H1 (cell line): ENCODE data around the gene PTPRE. TPM values are rescaled to one million over a fixed set of nuclear protein-coding genes. Genes with fewer than 3 reads are reported as not detected.
A peak's percentile ranks its signal among the peaks of the same experiment; 100 is the strongest.

Source experiments
- CTCF ChIA-PET: fragments of 300-600 bp; sonication (Branson Sonifier 250); formaldehyde crosslinking; loops from one replicate; lab custom pipeline; 2021; ENCODE audit not compliant: partially characterized antibody; lab: Charles Lee
- POLR2A ChIA-PET: fragments of 300-600 bp; sonication (Branson Sonifier 250); formaldehyde crosslinking; loops from one replicate; lab custom pipeline; 2021; ENCODE audit warnings: inconsistent platforms; ENCODE audit not compliant: partially characterized antibody; lab: Charles Lee
- DNase-seq, 2 experiments: peaks; one replicate each; pipeline versions ENCODE4 v3.0.0 to v3.0.0-alpha.2; 2010 to 2022; ENCODE audit warnings: low spot score in 2 of 2, low read depth in 1 of 2, mixed read lengths in 1 of 2
- FAIRE-seq: peaks from 2 replicates; lab custom pipeline; 2011; peaks lifted over from hg19 to GRCh38; lab: Jason Lieb, UNC
- H2AFZ ChIP-seq: 2 replicates; pipeline ENCODE4 v1.8.1; 2012; ENCODE audit warnings: low read length, inconsistent platforms
- H2AK5ac ChIP-seq: 2 replicates; pipeline ENCODE4 v1.6.1; 2013; ENCODE audit warnings: low read depth, low read length
- H2BK120ac ChIP-seq: replicated peaks from 2 replicates; pipeline ENCODE3; 2013; ENCODE audit warnings: low read depth, low read length, inconsistent platforms
- H2BK12ac ChIP-seq: 2 replicates; pipeline ENCODE4 v1.6.1; 2013; ENCODE audit warnings: low read depth, low read length
- H2BK15ac ChIP-seq: 2 replicates; pipeline ENCODE4 v1.6.1; 2013; ENCODE audit warnings: low read length
- H2BK20ac ChIP-seq: 2 replicates; pipeline ENCODE4 v1.6.1; 2013; ENCODE audit warnings: low read length
- H2BK5ac ChIP-seq: 2 replicates; pipeline ENCODE4 v1.6.1; 2013; ENCODE audit warnings: low read depth, low read length
- H3K14ac ChIP-seq: 2 replicates; pipeline ENCODE4 v1.6.1; 2013; ENCODE audit warnings: inconsistent platforms; ENCODE audit not compliant: insufficient read length
- H3K18ac ChIP-seq: 2 replicates; pipeline ENCODE4 v1.6.1; 2013; ENCODE audit warnings: low read length; ENCODE audit errors: extremely low read depth
- H3K23ac ChIP-seq: 2 replicates; pipeline ENCODE4 v1.6.1; 2013; ENCODE audit warnings: inconsistent platforms; ENCODE audit not compliant: insufficient read length
- H3K23me2 ChIP-seq: 2 replicates; pipeline ENCODE4 v1.6.1; 2013; ENCODE audit warnings: low read depth, low read length
- H3K27ac ChIP-seq: 2 replicates; pipeline ENCODE4 v1.6.1; 2011; ENCODE audit warnings: low read depth, low read length, inconsistent platforms
- H3K27me3 ChIP-seq, 4 experiments: replicated peaks in 1 of 4; 1 replicate in 1 of 4; 2 replicates in 3 of 4; pipeline versions ENCODE4 v1.6.1 to v1.8.1; 2011 to 2013; ENCODE audit warnings: low read length in 3 of 4, mild to moderate bottlenecking in 3 of 4, inconsistent platforms in 2 of 4, mixed read lengths in 2 of 4, moderate library complexity in 1 of 4; ENCODE audit not compliant: control insufficient read depth in 3 of 4, insufficient read depth in 3 of 4; ENCODE audit errors: extremely low read depth in 1 of 4
- H3K36me3 ChIP-seq, 4 experiments: 2 replicates each; pipeline versions ENCODE4 v1.6.1 to v1.8.1; 2011 to 2013; ENCODE audit warnings: mild to moderate bottlenecking in 4 of 4, low read length in 3 of 4, moderate library complexity in 2 of 4, control low read depth in 1 of 4, inconsistent platforms in 1 of 4; ENCODE audit not compliant: insufficient read depth in 4 of 4, control insufficient read depth in 2 of 4
- H3K4ac ChIP-seq: replicated peaks from 2 replicates; pipeline ENCODE3; 2013; ENCODE audit warnings: low read length, low read depth, mixed read lengths, inconsistent platforms; ENCODE audit not compliant: insufficient read length
- H3K4me1 ChIP-seq, 4 experiments: replicated peaks in 1 of 4; 1 replicate in 1 of 4; 2 replicates in 3 of 4; pipeline versions ENCODE4 v1.6.1 to v1.8.1; 2011 to 2013; ENCODE audit warnings: low read length in 3 of 4, inconsistent platforms in 2 of 4, mixed read lengths in 1 of 4; ENCODE audit not compliant: insufficient read depth in 4 of 4, control insufficient read depth in 3 of 4
- H3K4me2 ChIP-seq, 2 experiments: 2 replicates each; pipeline versions ENCODE4 v1.6.1 to v1.8.1; 2011 to 2013; ENCODE audit warnings: low read depth in 2 of 2, low read length in 2 of 2, control low read depth in 1 of 2, inconsistent platforms in 1 of 2, mild to moderate bottlenecking in 1 of 2; ENCODE audit not compliant: insufficient read depth in 1 of 2
- H3K4me3 ChIP-seq, 4 experiments: fragments of 200-600, 300-600 bp in 1 of 4; sonication (generic), shearing (Covaris generic), sonication (Bioruptor Twin) in 1 of 4; 2 replicates each; pipeline versions ENCODE4 v1.5.1 to v1.8.1; 2011 to 2016; ENCODE audit warnings: low read length in 4 of 4, low read depth in 3 of 4, control low read depth in 2 of 4, inconsistent platforms in 2 of 4, mild to moderate bottlenecking in 2 of 4, mixed read lengths in 1 of 4, moderate library complexity in 1 of 4; ENCODE audit not compliant: insufficient read depth in 2 of 4; ENCODE audit errors: extremely low read depth in 1 of 4
- H3K56ac ChIP-seq: replicated peaks from 2 replicates; pipeline ENCODE3; 2013; ENCODE audit warnings: low read depth, mild to moderate bottlenecking, mixed read lengths, low read length, inconsistent platforms; ENCODE audit not compliant: insufficient read length
- H3K79me1 ChIP-seq: 2 replicates; pipeline ENCODE4 v1.6.1; 2013; ENCODE audit warnings: low read depth, low read length, control low read depth
- H3K79me2 ChIP-seq, 2 experiments: 2 replicates each; pipeline versions ENCODE4 v1.6.1 to v1.8.1; 2012 to 2013; ENCODE audit warnings: low read length in 2 of 2, mild to moderate bottlenecking in 2 of 2, inconsistent platforms in 1 of 2; ENCODE audit not compliant: insufficient read depth in 2 of 2, control insufficient read depth in 1 of 2
- H3K9ac ChIP-seq, 4 experiments: replicated peaks in 1 of 4; 1 replicate in 1 of 4; 2 replicates in 3 of 4; pipeline versions ENCODE4 v1.6.1 to v1.8.1; 2011 to 2013; ENCODE audit warnings: low read depth in 3 of 4, low read length in 3 of 4, control low read depth in 2 of 4, mild to moderate bottlenecking in 2 of 4, moderate library complexity in 2 of 4, inconsistent platforms in 1 of 4; ENCODE audit errors: extremely low read depth in 1 of 4
- H3K9me3 ChIP-seq, 2 experiments: 2 replicates each; pipeline versions ENCODE4 v1.6.1 to v1.8.1; 2012 to 2013; ENCODE audit warnings: mild to moderate bottlenecking in 2 of 2, moderate library complexity in 2 of 2, control low read depth in 1 of 2, inconsistent platforms in 1 of 2, low read depth in 1 of 2, low read length in 1 of 2, mixed read lengths in 1 of 2; ENCODE audit not compliant: insufficient read depth in 2 of 2
- H4K20me1 ChIP-seq, 2 experiments: replicated peaks in 1 of 2; 2 replicates each; pipeline versions ENCODE3 to v1.8.1; 2011 to 2013; ENCODE audit warnings: inconsistent platforms in 2 of 2, low read length in 2 of 2, mild to moderate bottlenecking in 1 of 2; ENCODE audit not compliant: insufficient read depth in 2 of 2, control insufficient read depth in 1 of 2
- H4K5ac ChIP-seq: 2 replicates; pipeline ENCODE4 v1.6.1; 2013; ENCODE audit warnings: low read length, low read depth, mixed read lengths, inconsistent platforms; ENCODE audit not compliant: insufficient read length
- H4K8ac ChIP-seq: 2 replicates; pipeline ENCODE4 v1.8.0; 2013; ENCODE audit warnings: mild to moderate bottlenecking, moderate library complexity, low read length, inconsistent platforms; ENCODE audit not compliant: insufficient read depth; ENCODE audit errors: extremely low read depth
- H4K91ac ChIP-seq: replicated peaks from 2 replicates; pipeline ENCODE3; 2013; ENCODE audit warnings: low read length, mixed read lengths, inconsistent platforms; ENCODE audit not compliant: insufficient read length
- ASH2L ChIP-seq: fragments of 200-600, 300-600 bp; sonication (generic); IDR thresholded peaks from one replicate; pipeline ENCODE4 v1.7.1; 2017; ENCODE audit warnings: low read length
- ATF3 ChIP-seq: IDR thresholded peaks from 2 replicates; pipeline ENCODE4 v1.6.1; 2011; ENCODE audit warnings: low read depth, mild to moderate bottlenecking, low read length; ENCODE audit not compliant: insufficient read depth
- CHD1 ChIP-seq: IDR thresholded peaks from 2 replicates; pipeline ENCODE4 v1.6.1; 2012; ENCODE audit warnings: low read depth, low read length, improper control_type of control experiment
- CREB1 ChIP-seq: IDR thresholded peaks from 2 replicates; pipeline ENCODE4 v1.6.1; 2012; ENCODE audit warnings: inconsistent platforms
- CTBP2 ChIP-seq: IDR thresholded peaks from 2 replicates; pipeline ENCODE4 v1.7.0; 2011; ENCODE audit warnings: borderline replicate concordance, mild to moderate bottlenecking, moderate library complexity, mixed read lengths, low read length; ENCODE audit not compliant: insufficient read depth, insufficient read length
- NRF1 ChIP-seq: IDR thresholded peaks from 2 replicates; pipeline ENCODE4 v1.6.1; 2011; ENCODE audit warnings: mild to moderate bottlenecking, low read depth, low read length, improper control_type of control experiment
- PHF8 ChIP-seq: fragments of 200-600 bp; sonication (generic); conservative IDR thresholded peaks from 2 replicates; pipeline ENCODE4 v1.7.1; 2012; ENCODE audit warnings: low read depth, mild to moderate bottlenecking, inconsistent platforms, low read length, moderate library complexity
- RAD21 ChIP-seq, 2 experiments: IDR thresholded peaks in 1 of 2; conservative IDR thresholded peaks in 1 of 2; 2 replicates each; pipeline ENCODE4 v1.6.1; 2011; ENCODE audit warnings: low read depth in 2 of 2, low read length in 2 of 2, improper control_type of control experiment in 1 of 2, inconsistent platforms in 1 of 2, mild to moderate bottlenecking in 1 of 2, moderate library complexity in 1 of 2
- RFX5 ChIP-seq: IDR thresholded peaks from 2 replicates; pipeline ENCODE4 v1.6.1; 2011; ENCODE audit warnings: low read depth, low read length, improper control_type of control experiment, borderline replicate concordance
- SAP30 ChIP-seq: fragments of 300-600 bp; sonication (generic); IDR thresholded peaks from 2 replicates; pipeline ENCODE4 v1.7.1; 2012; ENCODE audit warnings: low read length, moderate library complexity, mild to moderate bottlenecking, inconsistent platforms; ENCODE audit not compliant: insufficient read depth, insufficient replicate concordance
- SIRT6 ChIP-seq: IDR thresholded peaks from one replicate; pipeline ENCODE4 v1.7.1; 2012; ENCODE audit warnings: low read length, inconsistent platforms
- SP2 ChIP-seq: IDR thresholded peaks from 2 replicates; pipeline ENCODE4 v1.6.1; 2012; ENCODE audit warnings: mild to moderate bottlenecking, low read length, inconsistent platforms
- ZNF274 ChIP-seq: IDR thresholded peaks from 2 replicates; pipeline ENCODE4 v1.7.0; 2012; ENCODE audit warnings: low read length, borderline replicate concordance; ENCODE audit errors: extremely low read depth
- WGBS, 2 experiments: shearing (Covaris generic) in 1 of 2; methylation state at CpG; one replicate each; pipeline versions ENCODE4 v1.1.6 to v1.1.7; 2013 to 2015; ENCODE audit warnings: low lambda C conversion rate in 2 of 2, mixed read lengths in 2 of 2, inconsistent platforms in 1 of 2, low coverage in 1 of 2, missing lambda C conversion rate in 1 of 2; ENCODE audit not compliant: insufficient replicate concordance in 2 of 2, insufficient coverage in 1 of 2, insufficient read length in 1 of 2; ENCODE audit errors: extremely low coverage in 1 of 2, missing lambda C conversion rate in 1 of 2; 5-methylcytosine and 5-hydroxymethylcytosine counted together
- polyA plus RNA-seq, 7 experiments: library from polyadenylated mRNA; depleted of rRNA in 3 of 7; stranded (reverse) in 5 of 7; unstranded in 2 of 7; fragments of >200 nt in 5 of 7; fragments of 200-250 nt in 2 of 7; gene quantifications; 1 replicate in 5 of 7; 2 replicates in 1 of 7; 4 replicates in 1 of 7; pipeline versions ENCODE4 v1.2.1 to v1.2.3, GENCODE V29; 2011 to 2013; ENCODE audit warnings: missing spikeins in 2 of 7, mixed read lengths in 2 of 7
- total RNA-seq: library from RNA; stranded (reverse); fragmentation: NEBNext Ultra II Directional; extraction: Animal tissue kit (Norgen Biotek cat#: 25700); gene quantifications from 2 replicates; pipeline ENCODE4 v1.2.1, GENCODE V29; 2021

PTPRE gene
- total and polyA plus RNA-seq, 2 of the 8 experiments (the other 6 are each of a cell fraction or from before 2014, with no cell fraction given), result 0.33 to 0.54 TPM

GRCh38 chr10:127921075-127921752 is 14.3 kb downstream of the PTPRE start:
- ChIA-PET CTCF (interaction anchor here (0.6 to 3.8 kb wide), 12 partner anchors 8 to 375 kb away, joined by 3 to 17 read pairs (median 5); partner anchors contain the start of gene PTPRE), POLR2A (no interaction called here)
- Histone ChIP-seq H2AFZ (no peak overlapping the region), H3K27me3 (no peaks in the 10 kb centered on the region), H3K4me3 (no peak overlapping the region), H2BK15ac (no peak overlapping the region), H2BK120ac (no peak overlapping the region), H3K79me2 (no peaks in the 10 kb centered on the region), H3K4me2 (no peak overlapping the region), H4K5ac (no peak overlapping the region), H3K18ac (no peak overlapping the region), H2BK20ac (no peak overlapping the region), H3K14ac (no peak overlapping the region), H2BK12ac (no peak overlapping the region), H4K91ac (no peak overlapping the region), H3K9me3 (no peaks in the 10 kb centered on the region), H3K9ac (no peak overlapping the region), H2BK5ac (no peak overlapping the region), H3K23me2 (no peaks in the 10 kb centered on the region), H4K8ac (no peak overlapping the region), H3K27ac (no peak overlapping the region), H3K4me1 (peaks cover 0 to 2% (median 0%) of the 10 kb centered on the region in 4 experiments; a peak in 3 of 7 replicates), H3K4ac (no peak overlapping the region), H3K56ac (no peak overlapping the region), H3K36me3 (no peaks in the 10 kb centered on the region), H3K79me1 (no peaks in the 10 kb centered on the region), H2AK5ac (no peak overlapping the region), H4K20me1 (no peaks in the 10 kb centered on the region), H3K23ac (no peak overlapping the region)
- FAIRE-seq (no peak), DNase-seq (peak in 1 of 2 experiments; percentile 16)
- 91% methylated on average over 11 of the region's 11 CpGs; no CpG with 5 or more reads in 1 of the 2 experiments for WGBS, 2 experiments
- no peak for TF ChIP-seq ASH2L
- TF ChIP-seq RAD21 (IDR thresholded peaks at IDR 0.05 in 1 of 2, conservative IDR thresholded peaks at IDR 0.05 in 1 of 2; ENCODE audit: low read depth in 2 of 2, low read length in 2 of 2), result no peak
- no peak for TF ChIP-seq CREB1
- no peak for TF ChIP-seq CHD1
- no peak for TF ChIP-seq PHF8
- TF ChIP-seq NRF1, result no peak
- TF ChIP-seq RFX5, result no peak
- no peak for TF ChIP-seq CTBP2
- TF ChIP-seq ZNF274, result no peak
- TF ChIP-seq ATF3, result no peak
- no peak for TF ChIP-seq SAP30
- no peak for TF ChIP-seq SIRT6
- TF ChIP-seq SP2, result no peak
